HEK293 (cell line): ENCODE measurements around the gene FGR.

Experiments
- BCL11B ChIP-seq: fragments of 450-650 bp; formaldehyde crosslinking; IDR thresholded peaks from 2 replicates; pipeline ENCODE4 v1.5.1; 2016; ENCODE audit warnings: low read depth, missing biosample characterization, missing genetic modification characterization
- GLIS1 ChIP-seq: fragments of 450-650 bp; formaldehyde crosslinking; IDR thresholded peaks from 2 replicates; pipeline ENCODE4 v1.5.1; 2016; ENCODE audit warnings: missing biosample characterization, missing genetic modification characterization
- KLF16 ChIP-seq: fragments of 450-650 bp; formaldehyde crosslinking; IDR thresholded peaks from 2 replicates; pipeline ENCODE4 v1.5.1; 2017; ENCODE audit warnings: missing biosample characterization, missing genetic modification characterization
- TRIM28 ChIP-seq: IDR thresholded peaks from 2 replicates; pipeline ENCODE4 v1.6.1; 2011; ENCODE audit warnings: low read length, control low read depth, borderline replicate concordance
- TSHZ1 ChIP-seq: fragments of 450-650 bp; formaldehyde crosslinking; IDR thresholded peaks from 2 replicates; pipeline ENCODE4 v1.5.1; 2016; ENCODE audit warnings: missing biosample characterization, missing genetic modification characterization, borderline replicate concordance
- ZBTB21 ChIP-seq: fragments of 450-650 bp; formaldehyde crosslinking; IDR thresholded peaks from 2 replicates; pipeline ENCODE4 v1.5.1; 2017; ENCODE audit warnings: missing biosample characterization, missing genetic modification characterization
- ZFHX2 ChIP-seq: fragments of 450-650 bp; formaldehyde crosslinking; conservative IDR thresholded peaks from 2 replicates; pipeline ENCODE4 v1.5.1; 2016; ENCODE audit warnings: missing biosample characterization, missing genetic modification characterization
- ZFP37 ChIP-seq: fragments of 450-650 bp; formaldehyde crosslinking; IDR thresholded peaks from 2 replicates; pipeline ENCODE4 v1.5.1; 2016; ENCODE audit warnings: missing biosample characterization, missing genetic modification characterization
- ZIC2 ChIP-seq: fragments of 450-650 bp; formaldehyde crosslinking; IDR thresholded peaks from 2 replicates; pipeline ENCODE4 v1.5.1; 2016; ENCODE audit warnings: missing biosample characterization, missing genetic modification characterization
- ZNF174 ChIP-seq: fragments of 450-650 bp; formaldehyde crosslinking; IDR thresholded peaks from 2 replicates; pipeline ENCODE4 v1.5.0; 2017; ENCODE audit warnings: missing biosample characterization, mild to moderate bottlenecking, missing genetic modification characterization
- ZNF18 ChIP-seq: fragments of 450-650 bp; formaldehyde crosslinking; IDR thresholded peaks from 2 replicates; pipeline ENCODE4 v1.5.1; 2016; ENCODE audit warnings: missing biosample characterization, missing genetic modification characterization
- ZNF280D ChIP-seq: fragments of 450-650 bp; formaldehyde crosslinking; IDR thresholded peaks from 2 replicates; pipeline ENCODE4 v1.5.1; 2016; ENCODE audit warnings: missing biosample characterization, missing genetic modification characterization
- ZNF394 ChIP-seq: fragments of 450-650 bp; formaldehyde crosslinking; IDR thresholded peaks from 2 replicates; pipeline ENCODE4 v1.5.1; 2016; ENCODE audit warnings: missing biosample characterization, missing genetic modification characterization, mild to moderate bottlenecking, moderate library complexity, borderline replicate concordance
- ZNF398 ChIP-seq: fragments of 450-650 bp; formaldehyde crosslinking; IDR thresholded peaks from 2 replicates; pipeline ENCODE4 v1.5.1; 2017; ENCODE audit warnings: missing biosample characterization, missing genetic modification characterization
- ZNF501 ChIP-seq: fragments of 450-650 bp; formaldehyde crosslinking; IDR thresholded peaks from 2 replicates; pipeline ENCODE4 v1.5.1; 2016; ENCODE audit warnings: missing biosample characterization, missing genetic modification characterization
- ZNF544 ChIP-seq: fragments of 450-650 bp; formaldehyde crosslinking; IDR thresholded peaks from 2 replicates; pipeline ENCODE4 v1.5.0; 2017; ENCODE audit warnings: missing biosample characterization, missing genetic modification characterization
- ZNF670 ChIP-seq: fragments of 450-650 bp; formaldehyde crosslinking; IDR thresholded peaks from 2 replicates; pipeline ENCODE4 v1.5.1; 2016; ENCODE audit warnings: missing biosample characterization, missing genetic modification characterization, low read depth

FGR gene

GRCh38 chr1:27655151-27655937 is 20.4 kb upstream of the FGR start (continued):
- TF ChIP-seq ZNF280D (tag by site-specific recombination) (no peak), TRIM28 (no peak), ZNF394 (tag by site-specific recombination) (no peak), ZNF174 (tag by site-specific recombination) (no peak), ZBTB21 (tag by site-specific recombination) (no peak), ZNF670 (tag by site-specific recombination) (no peak), ZNF18 (no peak), ZNF544 (tag by site-specific recombination) (no peak), ZFHX2 (tag by site-specific recombination) (peak; percentile 22; the same call in 1 of the 2 replicates), TSHZ1 (tag by site-specific recombination) (no peak), ZNF398 (tag by site-specific recombination) (no peak), ZNF501 (no peak), ZFP37 (no peak), GLIS1 (tag by site-specific recombination) (no peak), KLF16 (tag by site-specific recombination) (no peak), ZIC2 (tag by site-specific recombination) (no peak), BCL11B (tag by site-specific recombination) (no peak)
